K562 (cell line): ENCODE measurements around the gene HNRNPA3. TPM values are rescaled to one million over a fixed set of nuclear protein-coding genes. Genes with fewer than 3 reads are reported as not detected.

Experiments
- ARHGAP35 ChIP-seq: fragments of 450-650 bp; IDR thresholded peaks from 2 replicates; pipeline ENCODE4 v1.6.1; 2018; ENCODE audit not compliant: partially characterized antibody
- ARID3A ChIP-seq: IDR thresholded peaks from 2 replicates; pipeline ENCODE4 v1.6.1; 2012; ENCODE audit warnings: low read depth, low read length, improper control_type of control experiment, borderline replicate concordance
- BRF1 ChIP-seq: IDR thresholded peaks from 3 replicates; pipeline ENCODE4 v1.6.1; 2011; ENCODE audit warnings: borderline replicate concordance, mild to moderate bottlenecking; ENCODE audit not compliant: insufficient read length; ENCODE audit errors: extremely low read depth
- CAMTA2 ChIP-seq: fragments of 250-450 bp; sonication (Bioruptor Pico); conservative IDR thresholded peaks from 2 replicates; pipeline ENCODE4 v1.5.1; 2022
- CGGBP1 ChIP-seq: fragments of 250-450 bp; sonication (Bioruptor Pico); IDR thresholded peaks from 2 replicates; pipeline ENCODE4 v1.9.0; 2021; ENCODE audit warnings: mild to moderate bottlenecking
- CHCHD3 ChIP-seq: fragments of 250-450 bp; sonication (Bioruptor Pico); IDR thresholded peaks from 2 replicates; pipeline ENCODE4 v2.1.2; 2022; ENCODE audit warnings: mild to moderate bottlenecking
- CHD1 ChIP-seq: fragments of 200-600 bp; sonication (generic); IDR thresholded peaks from one replicate; pipeline ENCODE4 v1.6.1; 2012; ENCODE audit warnings: mild to moderate bottlenecking, moderate library complexity, low read length, inconsistent platforms
- CREM ChIP-seq: IDR thresholded peaks from 2 replicates; pipeline ENCODE4 v1.6.1; 2014; ENCODE audit warnings: antibody characterized with exemption, low read depth
- DMBX1 ChIP-seq: fragments of 250-450 bp; sonication (Bioruptor Pico); IDR thresholded peaks from 2 replicates; pipeline ENCODE4 v1.8.0; 2022; ENCODE audit warnings: inconsistent platforms, mild to moderate bottlenecking, moderate library complexity, borderline replicate concordance
- ELF2 ChIP-seq: fragments of 250-450 bp; sonication (Bioruptor Pico); IDR thresholded peaks from 2 replicates; pipeline ENCODE4 v1.5.0; 2021; ENCODE audit warnings: mild to moderate bottlenecking
- HDAC1 ChIP-seq, 2 experiments: fragments of 450-650 bp; IDR thresholded peaks; 2 replicates each; pipeline ENCODE4 v1.6.1; 2016 to 2017; ENCODE audit warnings: inconsistent platforms in 1 of 2, mild to moderate bottlenecking in 1 of 2, moderate library complexity in 1 of 2
- HDAC3 ChIP-seq: fragments of 450-650 bp; IDR thresholded peaks from 2 replicates; pipeline ENCODE4 v1.6.1; 2018; ENCODE audit warnings: borderline replicate concordance, mild to moderate bottlenecking, moderate library complexity; ENCODE audit not compliant: partially characterized antibody
- HEY1 ChIP-seq: fragments of 250-450 bp; sonication (Bioruptor Pico); IDR thresholded peaks from 2 replicates; pipeline ENCODE4 v1.5.0; 2020; ENCODE audit warnings: mild to moderate bottlenecking, moderate library complexity, borderline replicate concordance
- HMGXB4 ChIP-seq: sonication (generic); formaldehyde crosslinking; IDR thresholded peaks from 2 replicates; pipeline ENCODE4 v1.8.1; 2023; ENCODE audit warnings: mild to moderate bottlenecking, missing genetic modification reagents
- HNRNPK ChIP-seq: fragments of 200-400 bp; formaldehyde crosslinking; IDR thresholded peaks from one replicate; pipeline ENCODE4 v1.6.1; 2018; ENCODE audit warnings: mild to moderate bottlenecking, low read depth, low read length; ENCODE audit not compliant: poor library complexity, severe bottlenecking
- NBN ChIP-seq: fragments of 450-650 bp; IDR thresholded peaks from 2 replicates; pipeline ENCODE4 v1.6.1; 2016; ENCODE audit warnings: low read depth, mild to moderate bottlenecking
- NELFE ChIP-seq: IDR thresholded peaks from 2 replicates; pipeline ENCODE4 v1.6.1; 2011; ENCODE audit warnings: mild to moderate bottlenecking; ENCODE audit not compliant: insufficient read depth, insufficient read length
- NFE2L1 ChIP-seq: fragments of 450-650 bp; IDR thresholded peaks from 2 replicates; pipeline ENCODE4 v1.6.1; 2016; ENCODE audit warnings: missing genetic modification characterization, low read depth, mild to moderate bottlenecking, missing compliant biosample characterization, moderate library complexity, borderline replicate concordance
- SMARCC2 ChIP-seq: fragments of 450-650 bp; IDR thresholded peaks from 2 replicates; pipeline ENCODE4 v1.6.1; 2017; ENCODE audit warnings: antibody characterized with exemption, moderate library complexity, mild to moderate bottlenecking, low read depth
- WHSC1 ChIP-seq: IDR thresholded peaks from one replicate; pipeline ENCODE4 v1.6.1; 2012; ENCODE audit warnings: low read length, control low read depth, inconsistent platforms
- ZBTB17 ChIP-seq: fragments of 450-650 bp; formaldehyde crosslinking; IDR thresholded peaks from 2 replicates; pipeline ENCODE4 v1.4.0; 2020; ENCODE audit warnings: mild to moderate bottlenecking
- ZNF146 ChIP-seq: IDR thresholded peaks from one replicate; pipeline ENCODE4 v1.6.1; 2018; ENCODE audit warnings: missing compliant biosample characterization; ENCODE audit not compliant: unreplicated experiment
- ZNF311 ChIP-seq: fragments of 250-450 bp; sonication (Bioruptor Pico); IDR thresholded peaks from 2 replicates; pipeline ENCODE4 v1.4.0; 2020; ENCODE audit warnings: mild to moderate bottlenecking, moderate library complexity
- ZNF316 ChIP-seq: fragments of 450-650 bp; IDR thresholded peaks from 2 replicates; pipeline ENCODE4 v1.6.1; 2016
- ZNF444 ChIP-seq: fragments of 250-450 bp; sonication (Bioruptor Pico); IDR thresholded peaks from 2 replicates; pipeline ENCODE4 v1.4.0; 2020; ENCODE audit warnings: mild to moderate bottlenecking, moderate library complexity
- ZNF589 ChIP-seq: fragments of 200-800 bp; sonication (Bioruptor generic); IDR thresholded peaks from 2 replicates; pipeline ENCODE4 v1.6.1; 2016; ENCODE audit warnings: low read depth, missing genetic modification characterization, missing compliant biosample characterization
- polyA plus RNA-seq, 8 experiments: library from polyadenylated mRNA; depleted of rRNA in 4 of 8; stranded (reverse) in 5 of 8; unstranded in 3 of 8; fragments of >200 nt; fragmentation: Nextera tagmentation in 2 of 8; fragmentation: Illumina TruSeq in 1 of 8; extraction: Ambion mirVana in 2 of 8; extraction: Trizol in 1 of 8; gene quantifications; 2 replicates each; pipeline versions ENCODE4 v1.2.1 to v1.2.3, GENCODE V29; 2011 to 2014; ENCODE audit warnings: inconsistent platforms in 1 of 8, missing spikeins in 1 of 8
- total RNA-seq, 7 experiments: library from RNA; depleted of rRNA in 6 of 7; stranded (reverse); fragments of >200 nt in 6 of 7; fragmentation: Illumina TruSeq in 2 of 7; extraction: Trizol in 2 of 7; gene quantifications; 2 replicates each; pipeline versions ENCODE4 v1.2.1 to v1.2.3, GENCODE V29; 2011 to 2021; ENCODE audit warnings: low replicate concordance in 1 of 7

HNRNPA3 gene
- total and polyA plus RNA-seq, 9 of the 15 experiments (the other 6 are each of a cell fraction or from before 2014, with no cell fraction given), result 72.8 to 428 (median 192) TPM

DNA sequence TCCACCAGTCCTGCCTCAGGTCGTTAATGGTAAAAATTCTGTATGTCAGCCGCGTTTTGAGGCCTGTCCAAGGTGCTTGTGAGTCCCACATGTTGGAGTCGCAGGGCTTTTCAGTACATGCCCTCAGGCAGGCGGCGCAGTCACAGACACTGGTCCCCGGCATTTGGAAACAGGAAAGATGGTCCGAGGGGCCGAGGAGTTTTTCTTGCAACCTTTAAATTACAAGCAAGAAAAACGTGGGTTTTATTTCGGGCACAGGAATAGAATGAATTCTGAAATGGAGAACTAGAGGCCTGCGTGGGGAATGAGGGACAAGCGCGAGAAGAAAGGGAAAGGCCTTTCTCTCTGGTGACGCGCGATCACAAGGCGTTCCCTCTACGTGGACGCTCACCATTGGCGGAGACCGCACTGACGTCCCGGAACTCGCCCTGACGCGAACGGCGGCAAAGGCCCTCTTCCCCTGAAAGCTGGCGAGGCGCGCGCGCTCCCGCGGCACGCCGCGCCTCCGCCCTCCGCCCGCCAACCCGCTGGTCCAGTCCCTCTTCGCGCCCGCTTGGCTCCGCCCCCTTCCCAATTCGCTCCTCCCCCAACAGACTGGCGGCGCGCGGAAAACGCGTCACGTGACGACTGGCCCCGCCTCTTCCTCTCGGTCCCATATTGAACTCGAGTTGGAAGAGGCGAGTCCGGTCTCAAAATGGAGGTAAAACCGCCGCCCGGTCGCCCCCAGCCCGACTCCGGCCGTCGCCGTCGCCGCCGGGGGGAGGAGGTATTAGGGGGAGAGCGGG lies at the start of gene HNRNPA3 (continued):
- TF ChIP-seq DMBX1 (CRISPR knock-in tag) (0 out of 2 replicates have a peak, but pooled peaks have one; percentile 37), BRF1 (no peak), ZNF589 (CRISPR knock-in tag) (peak; percentile 87), NELFE (no peak), ZNF311 (CRISPR knock-in tag) (0 out of 2 replicates have a peak, but pooled peaks have one; percentile 15), CHD1 (peak; percentile 10), NBN (peak; percentile 87), ELF2 (CRISPR knock-in tag) (0 out of 2 replicates have a peak, but pooled peaks have one; percentile 16), HNRNPK (no peak), CREM (peak; percentile 92), NFE2L1 (tag) (no peak), SMARCC2 (peak; percentile 68; the same call in 1 of the 2 replicates), HMGXB4 (CRISPR knock-in tag) (no peak), ARHGAP35 (no peak), ZNF146 (no peak), ARID3A (no peak), ZBTB17 (CRISPR knock-in tag) (peak; percentile 47; the same call in 1 of the 2 replicates), CAMTA2 (CRISPR knock-in tag) (no peak), HDAC3 (no peak), HEY1 (CRISPR knock-in tag) (0 out of 2 replicates have a peak, but pooled peaks have one; percentile 73), WHSC1 (no peak), CHCHD3 (CRISPR knock-in tag) (peak; percentile 72; the same call in 1 of the 2 replicates), ZNF316 (no peak), CGGBP1 (CRISPR knock-in tag) (0 out of 2 replicates have a peak, but pooled peaks have one; percentile 75), ZNF444 (CRISPR knock-in tag) (0 out of 2 replicates have a peak, but pooled peaks have one; percentile 39), HDAC1 (IDR thresholded peaks at IDR 0.05) (peak in 1 of 2 experiments; percentile 91; a peak in 3 of 4 replicates)
